ENCODE data around the gene TRAPPC6A.

DNA sequence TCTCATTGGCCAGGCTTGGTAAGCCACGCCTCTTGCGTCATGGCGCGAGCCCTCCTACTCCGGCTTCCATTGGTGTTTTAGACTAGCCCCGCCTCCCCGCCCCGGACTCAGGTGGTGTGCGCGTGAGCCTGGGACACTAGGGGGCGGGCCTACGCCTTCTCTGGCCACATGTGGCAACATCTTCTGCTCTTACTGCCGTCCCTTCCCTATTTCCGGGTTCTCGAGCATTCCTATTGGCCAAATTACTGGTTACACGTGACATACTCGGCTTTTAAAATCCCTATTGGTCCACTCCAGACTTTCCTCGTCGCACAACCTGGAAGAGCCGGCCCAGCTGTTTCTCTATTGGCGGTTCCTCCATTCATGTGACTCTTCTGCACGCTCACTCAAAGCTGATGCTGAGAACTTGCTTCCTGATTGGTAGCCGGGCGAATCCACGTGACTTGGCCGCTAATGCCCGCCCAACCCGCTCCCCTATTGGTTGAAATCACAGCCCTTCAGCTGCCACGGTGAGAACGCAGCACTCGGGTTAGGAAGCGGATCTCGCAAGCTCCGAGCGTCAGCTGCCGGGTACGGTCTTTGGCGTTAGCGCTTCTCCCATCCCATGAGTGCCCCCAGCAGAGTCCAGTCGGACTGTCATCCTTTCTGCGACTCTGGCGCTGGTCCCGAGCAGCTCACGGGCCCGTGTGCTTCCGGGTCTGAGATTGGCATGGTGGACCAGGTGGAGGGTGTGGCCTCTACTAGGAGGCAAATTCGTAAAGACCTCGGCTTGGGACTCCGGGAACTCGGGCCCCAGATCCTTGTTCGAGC is 430 bp upstream of the TRAPPC6A start, which contains the start of gene BLOC1S3:
- TF ChIP-seq LEF1 (IDR thresholded peaks at IDR 0.05; ENCODE audit: borderline replicate concordance): no peak
- TF ChIP-seq SP1 (IDR thresholded peaks at IDR 0.05): no peak
- no peak; the same call in 1 of the 2 replicates for TF ChIP-seq FOXK2 (IDR thresholded peaks at IDR 0.05)
